GM12892 (cell line): ENCODE results near the gene CCDC127.

Source experiments
- DNase-seq: peaks from one replicate; pipeline ENCODE4 v3.0.0; 2011; ENCODE audit not compliant: insufficient read length
- FAIRE-seq: peaks from 2 replicates; lab custom pipeline; 2011; peaks lifted over from hg19 to GRCh38; lab: Jason Lieb, UNC
- POLR2A ChIP-seq: IDR thresholded peaks from 2 replicates; pipeline ENCODE4 v1.6.1; 2011; ENCODE audit warnings: low read depth, low read length, control low read depth
- POLR2AphosphoS5 ChIP-seq: IDR thresholded peaks from 2 replicates; pipeline ENCODE4 v1.6.1; 2011; ENCODE audit warnings: low read depth, low read length, control low read depth
- TAF1 ChIP-seq: IDR thresholded peaks from 2 replicates; pipeline ENCODE4 v1.6.1; 2011; ENCODE audit warnings: low read depth, mild to moderate bottlenecking, control low read depth, low read length, borderline replicate concordance

Gene CCDC127

DNA sequence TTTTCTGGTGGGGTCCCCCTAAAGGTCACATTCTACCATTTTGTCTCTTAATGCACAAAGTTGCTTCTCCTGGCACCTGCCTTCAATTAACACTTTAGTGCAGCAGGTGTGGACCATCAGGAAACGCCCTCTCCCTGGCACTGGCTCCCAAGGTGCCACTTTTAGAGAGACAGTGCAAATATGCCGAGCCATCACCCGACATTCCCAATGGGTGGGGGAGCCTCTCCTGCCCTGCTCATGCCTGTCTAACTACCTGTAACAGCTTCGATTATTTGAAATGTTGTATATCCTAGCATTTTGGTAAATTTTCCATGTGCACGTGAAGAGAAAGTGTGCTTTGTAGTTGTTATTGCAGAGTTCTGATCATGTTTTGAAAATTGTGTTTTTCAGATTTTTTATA is 39.8 kb downstream of the CCDC127 start:
- FAIRE-seq, result no peak
- DNase-seq, result no peak
- TF ChIP-seq POLR2AphosphoS5 (no peak), TAF1 (no peak), POLR2A (no peak)

- no peak for FAIRE-seq
- no peak for DNase-seq
- TF ChIP-seq POLR2AphosphoS5, result no peak
- TF ChIP-seq TAF1, result no peak
- TF ChIP-seq POLR2A, result no peak
Observed at GRCh38 chr5:176296-176823, 41.6 kb downstream of the CCDC127 start.

GRCh38 chr5:174876-175465 is 43.0 kb downstream of the CCDC127 start:
- FAIRE-seq (no peak), DNase-seq (no peak)
- TF ChIP-seq TAF1 (no peak), POLR2A (no peak), POLR2AphosphoS5 (no peak)

- TF ChIP-seq POLR2A, result no peak
- TF ChIP-seq POLR2AphosphoS5, result no peak
- no peak for TF ChIP-seq TAF1
- DNase-seq, result no peak
- FAIRE-seq, result no peak
Observed at GRCh38 chr5:174291-174600, 43.7 kb downstream of the CCDC127 start.

GRCh38 chr5:173392-174290 is 44.3 kb downstream of the CCDC127 start:
- DNase-seq, result peak; percentile 2
- TF ChIP-seq POLR2AphosphoS5 (no peak), POLR2A (no peak), TAF1 (no peak)
- FAIRE-seq, result no peak

- FAIRE-seq (no peak), DNase-seq (peak; percentile 5)
- TF ChIP-seq POLR2A (no peak), TAF1 (no peak), POLR2AphosphoS5 (no peak)
Observed at GRCh38 chr5:172841-173251, 45.1 kb downstream of the CCDC127 start.

DNA sequence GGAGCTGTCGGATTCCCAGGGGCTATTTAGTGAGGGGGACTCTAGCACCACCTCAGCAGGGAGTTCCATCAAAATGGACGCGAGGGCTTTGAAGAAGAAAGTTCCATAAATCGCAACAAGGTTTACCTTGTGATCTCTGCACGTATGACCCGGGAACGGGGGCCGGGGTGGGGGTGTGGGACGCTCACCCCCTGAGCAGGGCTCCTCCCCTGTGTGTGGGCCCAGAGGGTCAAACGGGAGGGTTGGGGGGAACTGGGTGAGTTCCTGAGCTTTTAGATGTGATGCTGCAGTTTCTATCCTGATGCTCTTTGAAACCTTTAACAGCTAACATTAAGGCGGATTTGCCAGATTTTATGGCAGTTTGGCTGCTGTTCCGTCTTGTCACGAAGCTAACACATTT is 45.5 kb downstream of the CCDC127 start:
- TF ChIP-seq TAF1 (no peak), POLR2AphosphoS5 (no peak), POLR2A (no peak)
- DNase-seq, result peak; percentile 8
- FAIRE-seq, result no peak

DNA sequence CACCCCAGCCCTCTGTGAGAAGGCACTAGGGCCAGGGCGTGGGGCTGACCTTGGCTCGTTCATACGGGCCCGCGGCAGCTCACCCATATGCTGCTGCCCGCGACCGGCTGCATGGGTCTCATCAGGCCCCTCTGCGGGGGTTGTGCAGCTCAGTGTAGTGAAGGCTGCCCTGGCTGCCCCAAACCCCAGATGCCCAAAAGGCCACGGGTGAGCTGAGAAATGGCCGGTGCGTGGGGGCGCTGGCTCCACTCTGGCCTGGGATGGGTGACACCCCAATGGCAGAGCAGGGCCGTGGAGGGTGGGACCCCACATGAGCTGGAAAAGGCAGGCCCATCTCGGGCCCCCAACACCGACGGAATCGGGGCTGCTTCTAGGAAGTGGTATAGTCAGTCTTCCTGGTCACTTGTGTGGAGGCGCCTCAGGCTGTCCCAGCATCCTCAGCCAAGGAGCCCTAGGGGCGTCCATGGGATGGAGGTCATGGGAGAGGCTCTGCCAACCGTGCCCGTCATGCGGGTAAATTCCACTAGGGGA is 46.1 kb downstream of the CCDC127 start:
- no peak for FAIRE-seq

DNA sequence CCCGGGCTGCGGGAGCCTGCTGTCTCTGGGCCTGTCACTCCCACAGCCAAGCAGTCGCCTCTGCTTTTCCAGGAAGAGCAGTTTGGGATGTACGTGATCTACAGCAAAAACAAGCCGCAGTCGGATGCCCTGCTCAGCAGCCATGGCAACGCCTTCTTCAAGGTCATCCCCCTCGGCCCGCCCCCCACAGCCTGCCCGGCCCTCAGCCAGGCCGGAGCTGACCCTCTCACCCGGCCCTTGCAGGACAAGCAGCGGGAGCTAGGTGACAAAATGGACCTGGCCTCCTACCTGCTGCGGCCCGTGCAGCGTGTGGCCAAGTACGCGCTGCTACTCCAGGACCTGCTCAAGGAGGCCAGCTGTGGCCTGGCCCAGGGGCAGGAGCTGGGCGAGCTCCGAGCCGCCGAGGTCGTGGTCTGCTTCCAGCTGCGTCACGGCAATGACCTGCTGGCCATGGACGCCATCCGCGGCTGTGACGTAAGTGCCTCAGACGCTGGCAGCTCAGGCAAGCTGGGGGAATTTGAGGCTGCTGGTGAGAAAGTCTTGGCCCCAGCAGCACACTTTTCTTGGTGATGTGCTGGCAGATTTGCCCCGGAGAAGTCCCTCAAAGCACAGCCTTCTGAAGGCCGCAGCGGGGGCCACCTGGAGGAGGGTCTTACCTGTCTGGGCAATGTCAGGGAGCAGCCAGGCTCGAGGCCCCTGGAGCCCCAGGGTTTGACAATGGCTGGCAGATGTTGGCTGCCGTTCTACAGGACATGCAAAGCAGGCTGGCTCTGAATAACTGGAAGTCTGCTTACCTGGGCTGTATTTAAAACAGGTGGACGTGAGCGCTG is 46.8 kb downstream of the CCDC127 start:
- DNase-seq (peak; percentile 16), FAIRE-seq (no peak)
- no peak for TF ChIP-seq POLR2AphosphoS5

More for the DNA sequence above, 46.1 kb downstream of the CCDC127 start:
- peak; percentile 21 for DNase-seq
- TF ChIP-seq POLR2AphosphoS5, result no peak
- TF ChIP-seq TAF1, result no peak
- no peak for TF ChIP-seq POLR2A

GRCh38 chr5:169728-170094 is 48.2 kb downstream of the CCDC127 start:
- DNase-seq (peak; percentile 19), FAIRE-seq (no peak)
- TF ChIP-seq POLR2A (no peak), TAF1 (no peak), POLR2AphosphoS5 (no peak)
